Prostate gland (tissue), 2 donors: ENCODE results near the gene BEX1. TPM values are rescaled to one million over a fixed set of nuclear protein-coding genes. Genes with fewer than 3 reads are reported as not detected.

Experiments used
- DNase-seq: peaks from one replicate; pipeline ENCODE4 v3.0.0-alpha.2; 2019; ENCODE audit warnings: low spot score
- H3K27ac ChIP-seq, 2 donors: fragments of 200-600 bp; sonication (generic); 2 replicates each; pipeline ENCODE4 v1.5.1; 2017 to 2019
- H3K27me3 ChIP-seq: fragments of 200-600 bp; sonication (generic); replicated peaks from 2 replicates; pipeline ENCODE4 v1.5.1; 2019; ENCODE audit not compliant: insufficient read depth
- H3K36me3 ChIP-seq, 2 donors: fragments of 200-600 bp; sonication (generic); 1 replicate in 1 of 2; 2 replicates in 1 of 2; pipeline versions ENCODE4 v1.5.1 to v1.8.1; 2017 to 2019
- H3K4me1 ChIP-seq: fragments of 200-600 bp; sonication (generic); replicated peaks from 2 replicates; pipeline ENCODE4 v1.5.1; 2019
- H3K4me3 ChIP-seq, 2 donors: fragments of 200-600 bp; sonication (generic); 2 replicates each; pipeline ENCODE4 v1.5.1; 2017 to 2019
- H3K9me3 ChIP-seq: fragments of 200-600 bp; sonication (generic); 2 replicates; pipeline ENCODE4 v1.5.1; 2017
- CTCF ChIP-seq, 4 experiments: fragments of 200-600 bp in 2 of 4; fragments of 450-650 bp in 2 of 4; sonication (generic) in 2 of 4; IDR thresholded peaks; 1 replicate in 3 of 4; 2 replicates in 1 of 4; pipeline ENCODE4 v1.5.1; 2016 to 2019; ENCODE audit warnings: antibody characterized with exemption in 4 of 4, mild to moderate bottlenecking in 2 of 4, moderate library complexity in 2 of 4
- POLR2A ChIP-seq: fragments of 450-650 bp; IDR thresholded peaks from one replicate; pipeline ENCODE4 v1.6.1; 2016; ENCODE audit warnings: antibody characterized with exemption, mild to moderate bottlenecking
- POLR2AphosphoS5 ChIP-seq: sonication (generic); formaldehyde crosslinking; IDR thresholded peaks from one replicate; pipeline ENCODE4 v1.6.1; 2017; ENCODE audit warnings: antibody characterized with exemption
- WGBS: methylation state at CpG from one replicate; pipeline ENCODE4 v1.1.5; 2018; 5-methylcytosine and 5-hydroxymethylcytosine counted together
- intact Hi-C: fragments of 100-400 bp; cut with DNase I; formaldehyde crosslinking; loops from one replicate; pipeline ENCODE4 v1.14.2; 2022
- total RNA-seq, 2 donors: library from RNA; depleted of rRNA; stranded (reverse); fragments of >200 nt; gene quantifications; one replicate each; pipeline ENCODE4 v1.1.0, GENCODE V29; 2016

BEX1 gene
- total RNA-seq, 2 donors from 2014 or later = 19.8 to 295 TPM

- 78% methylated on average over 4 of the region's 4 CpGs for WGBS
- Histone ChIP-seq H3K9me3 (no peaks in the 10 kb centered on the region), H3K27me3 (no peaks in the 10 kb centered on the region), H3K4me1 (no peaks in the 10 kb centered on the region), H3K36me3 (no peaks in the 10 kb centered on the region), H3K27ac (no peak overlapping the region), H3K4me3 (no peak overlapping the region)
- no peak for DNase-seq
- TF ChIP-seq POLR2AphosphoS5 (no peak), CTCF (IDR thresholded peaks at IDR 0.05) (no peak), POLR2A (no peak)
- intact Hi-C loops = no loop called here
Measured at GRCh38 chrX:103100484-103100883, 36.5 kb upstream of the BEX1 start.

GRCh38 chrX:103099691-103100090, 35.7 kb upstream of the BEX1 start:
- DNase-seq = no peak
- Histone ChIP-seq H3K4me3 (no peak overlapping the region), H3K27ac (no peak overlapping the region), H3K4me1 (no peaks in the 10 kb centered on the region), H3K27me3 (no peaks in the 10 kb centered on the region), H3K9me3 (no peaks in the 10 kb centered on the region), H3K36me3 (no peaks in the 10 kb centered on the region)
- intact Hi-C loops = no loop called here
- WGBS = 71% methylated on average over 4 of the region's 4 CpGs
- TF ChIP-seq CTCF (IDR thresholded peaks at IDR 0.05) (no peak), POLR2AphosphoS5 (no peak), POLR2A (no peak)

GRCh38 chrX:103098488-103098887, 34.5 kb upstream of the BEX1 start:
- no peak overlapping the region for H3K27ac ChIP-seq
- no peaks in the 10 kb centered on the region for H3K9me3 ChIP-seq
- intact Hi-C loops = no loop called here
- WGBS = 89% methylated on average over 2 of the region's 2 CpGs
- no peaks in the 10 kb centered on the region for H3K27me3 ChIP-seq
- no peaks in the 10 kb centered on the region for H3K36me3 ChIP-seq
- TF ChIP-seq CTCF (IDR thresholded peaks at IDR 0.05) = no peak
- no peak for TF ChIP-seq POLR2A
- TF ChIP-seq POLR2AphosphoS5 = no peak
- H3K4me1 ChIP-seq = no peaks in the 10 kb centered on the region
- H3K4me3 ChIP-seq = no peak overlapping the region
- no peak for DNase-seq

GRCh38 chrX:103092942-103093341, 29.0 kb upstream of the BEX1 start, which contains the start of gene NXF3:
Gene NXF3, minus strand, starts transcription at chrX:103093143. Its CDS starts 120 bp downstream, at chrX:103093023.
- 88% methylated on average over 5 of the region's 5 CpGs for WGBS

More at GRCh38 chrX:103092942-103093341, 29.0 kb upstream of the BEX1 start, which contains the start of gene NXF3:
- intact Hi-C loops = no loop called here
- Histone ChIP-seq H3K36me3 (no peaks in the 10 kb centered on the region), H3K4me1 (no peaks in the 10 kb centered on the region), H3K9me3 (no peaks in the 10 kb centered on the region), H3K27ac (no peak within 1 kb of the TSS), H3K27me3 (no peaks in the 10 kb centered on the region), H3K4me3 (no peak within 1 kb of the TSS)
- DNase-seq = no peak
- TF ChIP-seq POLR2AphosphoS5 (no peak), CTCF (IDR thresholded peaks at IDR 0.05) (no peak), POLR2A (no peak)
